Measurements from ENCODE around the gene CHDH. TPM values are rescaled to one million over a fixed set of nuclear protein-coding genes. Genes with fewer than 3 reads are reported as not detected.

The CHDH gene
- total RNA-seq, 6 experiments from 2014 or later: 25.0 to 49.1 (median 39.4) TPM

GRCh38 chr3:53884623-53885022 lies 38.4 kb upstream of the CHDH start:
- H3K36me3 ChIP-seq: peaks cover 0 to 44% (median 25%) of the 10 kb centered on the region in 4 donors
- no peak for TF ChIP-seq CTCF (IDR thresholded peaks at IDR 0.05)
- TF ChIP-seq POLR2A (IDR thresholded peaks at IDR 0.05): no peak
- no peak overlapping the region for H3K27ac ChIP-seq
- H3K4me3 ChIP-seq: no peak overlapping the region
- intact Hi-C loops (cut with DNase I): no loop called here
- peaks cover 0 to 19% (median under 1%) of the 10 kb centered on the region in 4 donors for H3K4me1 ChIP-seq
- no peak for DNase-seq
- 91% methylated on average over 11 of the region's 11 CpGs for WGBS (ENCODE audit: insufficient coverage, low coverage, low lambda C conversion rate, missing lambda C conversion rate)
- H3K27me3 ChIP-seq: no peaks in the 10 kb centered on the region
- ATAC-seq: no peak
- H3K9me3 ChIP-seq: no peaks in the 10 kb centered on the region

- ATAC-seq: no peak
- 91% methylated on average over 4 of the region's 4 CpGs for WGBS (ENCODE audit: insufficient coverage, low coverage, low lambda C conversion rate, missing lambda C conversion rate)
Observed at GRCh38 chr3:53883008-53883407, 36.8 kb upstream of the CHDH start.

GRCh38 chr3:53881691-53882593 lies 35.7 kb upstream of the CHDH start, which contains the start of gene ACTR8:
TSS of gene ACTR8 (minus strand) at chr3:53882152. CDS start at chr3:53882101, 51 bp downstream.
- intact Hi-C loops (cut with DNase I): no loop called here
- ATAC-seq (peak; percentile 96 to 98 (median 98)), DNase-seq (peak; percentile 88 to 89 (median 88))
- H3K4me3 ChIP-seq: peak within 1 kb of the TSS; percentile 79 to 90 (median 81)
- peak within 1 kb of the TSS; percentile 75 to 86 (median 84) for H3K27ac ChIP-seq
- TF ChIP-seq CTCF (IDR thresholded peaks at IDR 0.05): peak in 2 of 4 donors; percentile 17 to 18
- peak; percentile 55 for TF ChIP-seq POLR2A (IDR thresholded peaks at IDR 0.05)
- WGBS (ENCODE audit: insufficient coverage, low coverage, low lambda C conversion rate, missing lambda C conversion rate): 2% methylated on average over 35 of the region's 65 CpGs
- H3K27me3 ChIP-seq: no peaks in the 10 kb centered on the region
- peaks cover 0 to 13% (median 0%) of the 10 kb centered on the region in 4 donors for H3K4me1 ChIP-seq
- H3K9me3 ChIP-seq: no peaks in the 10 kb centered on the region
- H3K36me3 ChIP-seq: peaks cover 0 to 60% (median 38%) of the 10 kb centered on the region in 4 donors

More at GRCh38 chr3:53883008-53883407, 36.8 kb upstream of the CHDH start:
- peaks cover 0 to 60% (median 33%) of the 10 kb centered on the region in 4 donors for H3K36me3 ChIP-seq
- no peak overlapping the region for H3K27ac ChIP-seq
- peaks cover 0 to 13% (median 0%) of the 10 kb centered on the region in 4 donors for H3K4me1 ChIP-seq
- DNase-seq: no peak
- TF ChIP-seq CTCF (IDR thresholded peaks at IDR 0.05): no peak
- no peak for TF ChIP-seq POLR2A (IDR thresholded peaks at IDR 0.05)
- no peaks in the 10 kb centered on the region for H3K9me3 ChIP-seq
- no peaks in the 10 kb centered on the region for H3K27me3 ChIP-seq
- intact Hi-C loops (cut with DNase I): no loop called here
- no peak overlapping the region for H3K4me3 ChIP-seq

- Histone ChIP-seq H3K27me3 (no peaks in the 10 kb centered on the region), H3K4me1 (peaks cover 0 to 13% (median 0%) of the 10 kb centered on the region in 4 donors), H3K9me3 (no peaks in the 10 kb centered on the region), H3K36me3 (peaks cover 0 to 60% (median 38%) of the 10 kb centered on the region in 4 donors), H3K27ac (no peak overlapping the region), H3K4me3 (peak overlapping the region; percentile 79 to 90 (median 81))
- TF ChIP-seq CTCF (IDR thresholded peaks at IDR 0.05) (no peak), POLR2A (IDR thresholded peaks at IDR 0.05) (no peak)
- DNase-seq: no peak
- no peak for ATAC-seq
- intact Hi-C loops (cut with DNase I): no loop called here
- WGBS (ENCODE audit: insufficient coverage, low coverage, low lambda C conversion rate, missing lambda C conversion rate): 59% methylated on average over 10 of the region's 10 CpGs
Observed at GRCh38 chr3:53880396-53881345, 34.5 kb upstream of the CHDH start.

Measured in right lobe of liver (tissue), 6 donors.